Effector memory CD4-positive, alpha-beta T cell (primary cell): ENCODE data around the gene TBCD.

ENCODE experiments used
- DNase-seq, 3 donors: peaks; one replicate each; pipeline ENCODE4 v3.0.0-alpha.2; 2020
- H3K27ac ChIP-seq: 2 replicates; pipeline ENCODE4 v1.7.0; 2013; ENCODE audit warnings: mild to moderate bottlenecking, low read length, moderate library complexity; ENCODE audit not compliant: insufficient read depth, poor library complexity, severe bottlenecking
- H3K27me3 ChIP-seq: replicated peaks from 2 replicates; pipeline ENCODE4 v1.7.0; 2013; ENCODE audit warnings: mild to moderate bottlenecking, low read length; ENCODE audit not compliant: insufficient read depth, control insufficient read depth, poor library complexity, severe bottlenecking
- H3K36me3 ChIP-seq: 2 replicates; pipeline ENCODE4 v1.7.0; 2013; ENCODE audit warnings: mild to moderate bottlenecking, low read length, moderate library complexity; ENCODE audit not compliant: control insufficient read depth, insufficient read depth
- H3K4me1 ChIP-seq: 2 replicates; pipeline ENCODE4 v1.7.0; 2013; ENCODE audit warnings: low read length, mild to moderate bottlenecking; ENCODE audit not compliant: control insufficient read depth, insufficient read depth, poor library complexity, severe bottlenecking
- H3K4me3 ChIP-seq: 2 replicates; pipeline ENCODE4 v1.7.0; 2013; ENCODE audit warnings: low read length, low read depth, mild to moderate bottlenecking; ENCODE audit not compliant: insufficient read depth, poor library complexity, severe bottlenecking
- H3K9me3 ChIP-seq: 2 replicates; pipeline ENCODE4 v1.7.0; 2013; ENCODE audit warnings: mild to moderate bottlenecking, low read length, moderate library complexity; ENCODE audit not compliant: control insufficient read depth

The TBCD gene

GRCh38 chr17:82816358-82816757, 64.5 kb downstream of the TBCD start:
- Histone ChIP-seq H3K27ac (no peak overlapping the region), H3K4me1 (no peaks in the 10 kb centered on the region), H3K4me3 (no peak overlapping the region), H3K36me3 (peaks cover 13% of the 10 kb centered on the region), H3K27me3 (no peaks in the 10 kb centered on the region), H3K9me3 (no peaks in the 10 kb centered on the region)
- DNase-seq = no peak

GRCh38 chr17:82817947-82818346, 66.1 kb downstream of the TBCD start:
- Histone ChIP-seq H3K36me3 (peaks cover 13% of the 10 kb centered on the region), H3K4me1 (no peaks in the 10 kb centered on the region), H3K4me3 (no peak overlapping the region), H3K27ac (no peak overlapping the region), H3K9me3 (no peaks in the 10 kb centered on the region), H3K27me3 (no peaks in the 10 kb centered on the region)
- DNase-seq = no peak

- Histone ChIP-seq H3K36me3 (peaks cover 13% of the 10 kb centered on the region), H3K9me3 (no peaks in the 10 kb centered on the region)
- DNase-seq = no peak
These were observed 68.7 kb downstream of the TBCD start for GRCh38 chr17:82820278-82821251.

GRCh38 chr17:82821554-82821953, 69.7 kb downstream of the TBCD start:
- H3K36me3 ChIP-seq = peaks cover 9% of the 10 kb centered on the region
- H3K27me3 ChIP-seq = no peaks in the 10 kb centered on the region
- H3K27ac ChIP-seq = no peak overlapping the region
- no peak for DNase-seq
- H3K9me3 ChIP-seq = no peaks in the 10 kb centered on the region
- no peaks in the 10 kb centered on the region for H3K4me1 ChIP-seq
- no peak overlapping the region for H3K4me3 ChIP-seq

More at GRCh38 chr17:82820278-82821251, 68.7 kb downstream of the TBCD start:
- no peaks in the 10 kb centered on the region for H3K27me3 ChIP-seq
- H3K27ac ChIP-seq = no peak overlapping the region
- H3K4me3 ChIP-seq = no peak overlapping the region
- no peaks in the 10 kb centered on the region for H3K4me1 ChIP-seq

GRCh38 chr17:82822281-82822680, 70.4 kb downstream of the TBCD start:
- no peak for DNase-seq
- Histone ChIP-seq H3K4me1 (no peaks in the 10 kb centered on the region), H3K4me3 (no peak overlapping the region), H3K9me3 (no peaks in the 10 kb centered on the region), H3K27me3 (no peaks in the 10 kb centered on the region), H3K27ac (no peak overlapping the region), H3K36me3 (peaks cover 9% of the 10 kb centered on the region)

- peaks cover 12% of the 10 kb centered on the region for H3K36me3 ChIP-seq
- H3K9me3 ChIP-seq = no peaks in the 10 kb centered on the region
- H3K27ac ChIP-seq = no peak overlapping the region
- no peak overlapping the region for H3K4me3 ChIP-seq
- no peaks in the 10 kb centered on the region for H3K4me1 ChIP-seq
- no peak for DNase-seq
- H3K27me3 ChIP-seq = no peaks in the 10 kb centered on the region
These were observed 71.1 kb downstream of the TBCD start for GRCh38 chr17:82823004-82823403.

GRCh38 chr17:82825540-82826124, 73.8 kb downstream of the TBCD start:
- no peaks in the 10 kb centered on the region for H3K9me3 ChIP-seq
- H3K36me3 ChIP-seq = peaks cover 3% of the 10 kb centered on the region
- no peak overlapping the region for H3K27ac ChIP-seq
- no peak for DNase-seq
- H3K4me1 ChIP-seq = no peaks in the 10 kb centered on the region
- H3K4me3 ChIP-seq = no peak overlapping the region
- H3K27me3 ChIP-seq = no peaks in the 10 kb centered on the region

GRCh38 chr17:82826211-82826610, 74.3 kb downstream of the TBCD start:
- Histone ChIP-seq H3K4me3 (no peak overlapping the region), H3K27me3 (no peaks in the 10 kb centered on the region), H3K4me1 (no peaks in the 10 kb centered on the region), H3K27ac (no peak overlapping the region), H3K36me3 (peaks cover 3% of the 10 kb centered on the region), H3K9me3 (no peaks in the 10 kb centered on the region)
- DNase-seq = no peak

GRCh38 chr17:82826956-82827355, 75.1 kb downstream of the TBCD start:
- peaks cover 3% of the 10 kb centered on the region for H3K36me3 ChIP-seq
- H3K9me3 ChIP-seq = no peaks in the 10 kb centered on the region
- H3K4me3 ChIP-seq = no peak overlapping the region
- no peaks in the 10 kb centered on the region for H3K4me1 ChIP-seq
- H3K27ac ChIP-seq = no peak overlapping the region
- DNase-seq = no peak
- no peaks in the 10 kb centered on the region for H3K27me3 ChIP-seq

GRCh38 chr17:82828875-82829487, 77.1 kb downstream of the TBCD start:
- Histone ChIP-seq H3K27ac (no peak overlapping the region), H3K9me3 (no peaks in the 10 kb centered on the region), H3K27me3 (no peaks in the 10 kb centered on the region), H3K4me1 (no peaks in the 10 kb centered on the region), H3K36me3 (peaks cover 7% of the 10 kb centered on the region), H3K4me3 (no peak overlapping the region)
- DNase-seq = no peak
